Gastrocnemius medialis (tissue), 4 donors: ENCODE data around the gene SLC41A3. TPM values are rescaled to one million over a fixed set of nuclear protein-coding genes. Genes with fewer than 3 reads are reported as not detected.
A peak's percentile ranks its signal among the peaks of the same experiment; 100 is the strongest.
"Not testable (repeated sequence)": the region's sequence is repeated elsewhere in the genome, so short reads cannot be mapped to it uniquely, and the experiment has no call there.

Experiments used
- ATAC-seq, 2 donors: fragments of 150-250 bp; one replicate each; pipeline ENCODE4 v1.9.1; 2016
- DNase-seq, 2 donors: peaks; one replicate each; pipeline ENCODE4 v3.0.0-alpha.2; 2019
- H3K27ac ChIP-seq, 4 donors: fragments of 200-600 bp; sonication (generic); 1 replicate in 1 of 4; 2 replicates in 3 of 4; pipeline ENCODE4 v1.5.1; 2016 to 2018; ENCODE audit warnings: mild to moderate bottlenecking in 2 of 4, moderate library complexity in 1 of 4
- H3K27me3 ChIP-seq, 3 donors: fragments of 200-600 bp; sonication (generic) in 2 of 3; 1 replicate in 1 of 3; 2 replicates in 2 of 3; pipeline versions ENCODE4 v1.5.1 to v1.6.0; 2016 to 2019; ENCODE audit warnings: mild to moderate bottlenecking in 1 of 3, moderate library complexity in 1 of 3
- H3K36me3 ChIP-seq, 2 donors: fragments of 200-600 bp; sonication (generic) in 1 of 2; one replicate each; pipeline ENCODE4 v1.5.1; 2017 to 2018
- H3K4me1 ChIP-seq, 2 donors: fragments of 200-600 bp; sonication (generic) in 1 of 2; one replicate each; pipeline ENCODE4 v1.5.1; 2016 to 2017; ENCODE audit warnings: mild to moderate bottlenecking in 2 of 2
- H3K4me3 ChIP-seq, 4 donors: fragments of 200-600 bp; sonication (generic) in 3 of 4; 1 replicate in 1 of 4; 2 replicates in 3 of 4; pipeline ENCODE4 v1.5.1; 2016 to 2019; ENCODE audit warnings: mild to moderate bottlenecking in 2 of 4
- H3K9me3 ChIP-seq, 3 donors: fragments of 200-600 bp; sonication (generic) in 2 of 3; 1 replicate in 1 of 3; 2 replicates in 2 of 3; pipeline ENCODE4 v1.5.1; 2016 to 2019
- CTCF ChIP-seq, 5 experiments: fragments of 450-650 bp in 3 of 5; fragments of 200-600 bp in 2 of 5; sonication (generic) in 2 of 5; IDR thresholded peaks in 4 of 5; conservative IDR thresholded peaks in 1 of 5; 1 replicate in 4 of 5; 2 replicates in 1 of 5; pipeline ENCODE4 v1.5.1; 2016 to 2019; ENCODE audit warnings: antibody characterized with exemption in 5 of 5, mild to moderate bottlenecking in 3 of 5, moderate library complexity in 3 of 5
- POLR2A ChIP-seq, 2 donors: fragments of 450-650 bp; IDR thresholded peaks; one replicate each; pipeline ENCODE4 v1.6.1; 2017; ENCODE audit warnings: antibody characterized with exemption in 2 of 2, mild to moderate bottlenecking in 2 of 2, moderate library complexity in 2 of 2
- in situ Hi-C, 4 donors: fragments of 200-750 bp; cut with MboI; loops; one replicate each; pipeline versions ENCODE4 v1.15.0 to v1.8.0; 2017; ENCODE audit warnings: low sequenced_read_pairs in 4 of 4
- intact Hi-C: fragments of 100-400 bp; cut with DNase I; formaldehyde crosslinking; loops from one replicate; pipeline ENCODE4 v1.15.1; 2023; ENCODE audit warnings: low total_unique reads
- total RNA-seq, 4 donors: library from RNA; depleted of rRNA; stranded (reverse); fragments of >200 nt; gene quantifications; one replicate each; pipeline versions ENCODE4 v1.1.0 to v1.2.3, GENCODE V29; 2016

Gene SLC41A3
- total RNA-seq, 4 donors from 2014 or later, result 43.1 to 76.2 (median 56.7) TPM

- DNase-seq (no peak), ATAC-seq (peak in 1 of 2 donors; percentile 18)
- H3K27ac ChIP-seq, result no peak overlapping the region
- in situ Hi-C loops, result no loop called here
- peaks cover 5 to 20% (median 7%) of the 10 kb centered on the region in 3 donors for H3K27me3 ChIP-seq
- H3K4me1 ChIP-seq, result no peaks in the 10 kb centered on the region
- H3K36me3 ChIP-seq, result no peaks in the 10 kb centered on the region
- no peaks in the 10 kb centered on the region for H3K9me3 ChIP-seq
- intact Hi-C loops, result no loop called here
- peak overlapping the region in 1 of 4 donors; percentile 32 for H3K4me3 ChIP-seq
- TF ChIP-seq POLR2A (IDR thresholded peaks at IDR 0.05), result no peak
- TF ChIP-seq CTCF (IDR thresholded peaks at IDR 0.05 in 4 of 5, conservative IDR thresholded peaks at IDR 0.05 in 1 of 5), result no peak
Measured at GRCh38 chr3:125958511-125959316, 125.2 kb downstream of the SLC41A3 start.

DNA sequence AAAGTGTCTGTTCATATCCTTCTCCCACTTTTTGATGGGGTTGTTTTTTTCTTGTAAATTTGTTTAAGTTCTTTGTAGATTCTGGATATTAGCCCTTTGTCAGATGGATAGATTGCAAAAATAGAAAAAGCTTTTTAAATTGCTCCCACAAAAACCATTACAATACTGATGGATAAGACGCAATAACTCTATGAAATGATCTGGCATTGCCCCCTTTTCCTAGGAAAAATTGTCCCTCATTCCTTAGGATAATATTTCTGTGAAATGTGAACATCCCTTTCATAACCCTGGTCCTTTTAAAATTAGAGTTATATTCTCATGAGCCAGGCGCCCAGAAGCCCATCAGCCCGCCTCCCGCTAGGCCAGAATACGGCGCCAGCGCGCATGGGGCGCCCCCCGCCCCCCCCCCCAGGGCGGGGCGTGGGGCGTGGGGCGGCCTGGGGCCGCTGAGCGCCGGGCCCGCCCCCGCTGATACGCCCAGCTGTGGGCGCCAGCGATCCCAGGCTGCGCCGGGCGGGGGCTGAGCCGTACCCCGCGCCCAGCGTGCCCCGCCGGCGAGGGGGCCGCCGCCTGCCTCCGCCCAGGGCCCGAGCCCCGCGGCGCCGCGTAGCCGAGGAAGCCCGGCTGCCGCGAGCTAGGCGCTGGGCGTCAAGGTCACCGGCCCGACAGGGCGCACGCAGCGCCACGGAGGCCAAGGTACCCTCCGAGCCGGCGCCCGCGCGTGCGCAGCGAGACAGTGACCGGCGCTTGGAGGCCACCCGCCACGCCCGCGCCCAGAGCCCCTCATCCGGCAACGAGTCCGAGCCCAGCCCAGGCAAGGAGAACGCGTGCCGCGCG, 126.0 kb downstream of the SLC41A3 start:
- in situ Hi-C loops, result no loop called here
- no peak for DNase-seq
- H3K27ac ChIP-seq, result no peak overlapping the region
- no peaks in the 10 kb centered on the region for H3K36me3 ChIP-seq
- peak overlapping the region in 1 of 4 donors; percentile 32 for H3K4me3 ChIP-seq
- no peaks in the 10 kb centered on the region for H3K4me1 ChIP-seq
- ATAC-seq, result no peak
- H3K27me3 ChIP-seq, result peaks cover 5 to 20% (median 7%) of the 10 kb centered on the region in 3 donors
- intact Hi-C loops, result no loop called here
- TF ChIP-seq POLR2A (IDR thresholded peaks at IDR 0.05) (no peak), CTCF (IDR thresholded peaks at IDR 0.05 in 4 of 5, conservative IDR thresholded peaks at IDR 0.05 in 1 of 5) (no peak)
- H3K9me3 ChIP-seq, result no peaks in the 10 kb centered on the region

GRCh38 chr3:125957020-125957419, 126.9 kb downstream of the SLC41A3 start:
- in situ Hi-C loops, H3K4me3 ChIP-seq, H3K36me3 ChIP-seq, H3K27ac ChIP-seq, H3K4me1 ChIP-seq, ATAC-seq, intact Hi-C loops, H3K9me3 ChIP-seq, DNase-seq: not testable (repeated sequence)
- H3K27me3 ChIP-seq, result peaks cover 5 to 20% (median 7%) of the 10 kb centered on the region in 3 donors

Other genes starting within 250 kb of the SLC41A3 start
- gene ROPN1B, start 114.9 kb downstream of the SLC41A3 start, total RNA-seq, result 1 to 10 TPM in 1 of 4 donors, under 1 TPM in 1, not detected in 2; 0.66 to 1.3 TPM
- 100 to 1,000 TPM in 1 of 4 donors, 10 to 100 TPM in 3; 43.5 to 108 (median 69.0) TPM for gene ALDH1L1, start 96.5 kb upstream of the SLC41A3 start, total RNA-seq